GM18526 (cell line): Measurements from ENCODE around the gene TLE7.

Experiments
- POLR2A ChIP-seq: IDR thresholded peaks from 3 replicates; pipeline ENCODE4 v1.6.1; 2011; ENCODE audit not compliant: insufficient read length; ENCODE audit errors: extremely low read depth

TLE7 gene

DNA sequence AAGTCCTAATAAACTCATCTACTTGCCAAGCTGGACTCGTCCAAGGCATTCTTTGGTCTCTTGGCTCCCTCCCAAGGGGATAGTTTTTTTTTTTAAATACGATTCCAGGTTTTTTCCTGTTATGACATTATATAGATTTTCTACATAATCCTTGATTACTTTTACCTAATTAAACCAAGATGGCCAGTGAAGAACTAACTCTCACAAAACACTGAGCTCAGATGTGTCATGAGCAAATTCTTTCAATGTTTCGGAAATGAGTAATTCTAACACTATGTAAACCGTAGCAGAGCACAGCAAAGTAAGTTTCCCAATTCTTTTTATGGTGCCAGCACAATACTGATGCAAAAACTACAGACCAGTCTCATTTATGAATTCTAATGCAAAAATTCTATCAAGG is 18.4 kb upstream of the TLE7 start:
- TF ChIP-seq POLR2A: no peak

DNA sequence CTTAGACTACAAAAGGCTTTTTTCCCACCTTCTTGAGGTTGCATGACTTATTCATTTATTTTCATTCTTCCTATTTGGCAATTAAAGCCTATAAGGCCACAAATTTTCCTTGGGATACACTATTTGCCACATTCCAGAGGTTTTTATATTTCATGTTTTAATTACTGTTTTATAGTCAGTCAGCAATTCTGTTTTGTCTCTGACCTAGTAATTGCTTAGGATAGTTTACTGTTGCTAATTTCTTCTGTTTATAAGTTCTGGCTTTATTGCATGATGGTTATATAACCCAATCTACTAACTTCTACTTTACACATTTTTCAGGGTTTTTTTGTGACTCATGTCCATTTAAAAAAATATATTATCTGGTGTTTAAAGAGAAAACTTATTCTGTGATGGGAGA is 17.7 kb upstream of the TLE7 start:
- no peak for TF ChIP-seq POLR2A

DNA sequence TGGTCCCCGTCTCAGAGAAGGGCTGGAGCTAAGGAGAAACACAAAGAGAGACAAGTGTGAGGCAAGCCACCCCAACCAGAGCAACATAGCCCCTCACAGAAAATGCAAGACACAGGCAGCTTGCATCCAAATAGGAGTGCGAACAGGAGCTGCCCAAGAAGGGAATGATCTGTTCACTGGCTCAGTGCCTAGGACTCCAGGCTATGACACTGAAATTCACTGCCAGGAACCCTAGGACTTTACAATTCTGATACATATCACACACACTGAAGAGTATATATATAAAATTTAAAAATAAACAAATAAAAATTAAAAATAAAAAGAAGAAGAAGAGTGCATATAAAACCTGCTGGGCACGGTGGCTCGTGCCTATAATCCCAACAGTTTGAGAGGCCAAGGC is 14.9 kb upstream of the TLE7 start:
- no peak for TF ChIP-seq POLR2A

DNA sequence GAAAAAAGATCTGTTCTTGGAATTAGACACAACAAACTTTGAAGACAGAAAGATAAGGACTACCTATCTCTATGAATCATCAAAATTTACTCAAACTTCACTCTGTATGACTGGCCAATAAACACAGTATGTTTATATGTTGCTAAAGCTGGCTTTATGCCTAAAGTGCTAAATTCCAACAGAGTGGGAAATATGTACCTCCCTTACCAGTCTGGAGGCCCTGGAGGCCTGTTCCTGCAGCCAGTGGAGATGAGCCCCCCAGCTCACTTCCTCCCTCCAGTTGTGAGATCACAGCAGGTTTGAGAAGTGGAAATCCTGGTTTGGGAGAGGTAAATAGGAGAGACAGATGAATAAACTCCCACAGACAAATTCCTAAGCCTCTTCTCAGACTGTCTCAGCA is 11.2 kb upstream of the TLE7 start:
- no peak for TF ChIP-seq POLR2A

DNA sequence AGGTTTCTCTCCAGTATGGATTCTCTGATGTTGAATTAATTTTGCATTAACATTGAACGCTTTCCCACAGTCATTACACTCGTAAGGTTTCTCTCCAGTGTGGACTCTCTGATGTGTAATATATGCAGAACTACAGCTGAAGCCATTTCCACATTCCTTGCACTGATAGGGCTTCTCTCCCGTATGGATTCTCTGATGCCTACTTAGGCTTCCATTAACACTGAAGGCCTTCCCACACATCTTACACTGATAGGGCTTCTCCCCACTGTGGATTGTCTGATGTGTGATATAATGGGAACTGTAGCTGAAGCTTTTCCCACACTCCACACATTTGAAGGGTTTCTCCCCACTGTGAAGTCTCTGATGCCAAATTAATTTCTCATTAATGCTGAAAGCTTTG is 7.2 kb upstream of the TLE7 start:
- no peak for TF ChIP-seq POLR2A

GRCh38 chr16:71448274-71448866 is 6.5 kb upstream of the TLE7 start:
- no peak for TF ChIP-seq POLR2A

DNA sequence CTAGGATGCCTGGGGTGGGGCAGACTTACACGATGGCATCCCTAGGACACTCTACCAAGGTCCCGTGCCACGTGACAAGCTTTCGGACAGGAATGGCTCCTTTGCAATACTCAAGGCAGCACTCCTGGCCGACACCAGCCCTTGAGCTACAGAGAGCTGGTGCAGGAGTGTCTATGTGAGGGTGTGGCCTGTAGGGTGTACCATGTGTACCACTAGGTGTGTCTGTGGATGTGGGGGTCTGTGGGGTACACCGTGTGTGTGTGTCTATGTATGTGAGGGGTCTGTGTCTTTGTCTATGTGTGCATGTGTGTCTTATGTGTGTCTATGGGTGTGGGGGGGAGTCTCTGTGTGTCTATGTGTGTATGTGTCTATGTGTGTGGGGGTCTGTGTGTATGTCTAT is 1.9 kb upstream of the TLE7 start:
- no peak for TF ChIP-seq POLR2A

GRCh38 chr16:71441348-71442050 is 355 bp downstream of the TLE7 start:
- no peak for TF ChIP-seq POLR2A

DNA sequence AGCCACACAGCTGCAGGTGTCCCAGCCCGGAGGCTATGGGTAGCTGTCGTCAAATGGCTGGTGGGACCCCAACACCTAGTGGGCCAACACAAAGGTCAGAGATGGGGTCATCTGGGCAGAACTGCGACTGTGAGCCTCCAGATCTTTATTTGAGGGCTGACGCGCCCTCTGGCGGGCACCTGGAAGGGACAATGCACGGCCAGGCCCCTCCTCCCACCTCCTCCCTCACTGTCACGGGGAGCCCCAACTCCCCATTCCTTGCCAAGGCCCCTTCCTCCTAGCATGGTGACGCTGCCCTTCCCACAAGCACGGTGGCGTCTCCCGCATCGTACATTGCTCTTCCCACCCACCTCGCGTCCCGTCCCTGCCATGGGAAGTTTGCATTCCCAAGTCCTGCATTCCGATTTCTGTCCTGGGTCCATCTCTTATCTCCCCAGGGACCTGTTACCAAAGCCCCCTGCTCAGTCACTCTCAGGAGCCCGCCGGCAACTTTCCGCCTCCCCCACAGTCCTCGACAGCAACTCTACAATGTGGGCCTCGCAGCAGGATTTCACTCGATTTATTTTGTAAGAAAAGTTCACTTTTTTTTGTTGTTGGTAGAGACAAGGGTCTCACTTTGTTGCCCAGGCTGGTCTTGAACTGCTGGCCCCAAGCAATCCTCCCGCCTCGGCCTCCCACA is 1.0 kb downstream of the TLE7 start:
- no peak for TF ChIP-seq POLR2A

DNA sequence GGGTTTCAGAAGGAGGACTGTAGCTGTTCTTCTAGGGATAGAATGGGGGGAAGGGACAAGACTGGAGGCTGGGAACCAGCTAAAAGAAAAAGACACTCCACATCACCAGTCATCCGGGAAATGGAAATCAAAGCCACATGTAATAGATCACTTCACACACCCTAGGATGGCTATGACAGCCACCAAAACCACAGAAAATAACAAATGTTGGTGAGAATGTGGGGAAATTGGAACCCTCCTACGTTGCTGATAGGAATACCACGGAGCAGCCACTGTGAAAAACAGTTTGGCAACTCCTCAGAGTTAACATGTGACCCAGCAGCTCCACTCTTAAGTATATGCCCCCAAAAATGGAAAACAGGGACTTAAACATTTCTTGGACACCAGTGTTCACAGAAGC is 2.3 kb downstream of the TLE7 start:
- no peak for TF ChIP-seq POLR2A

GRCh38 chr16:71436473-71436872 is 5.4 kb downstream of the TLE7 start:
- no peak for TF ChIP-seq POLR2A

- TF ChIP-seq POLR2A: no peak
Measured at GRCh38 chr16:71432906-71433305, 8.9 kb downstream of the TLE7 start.

DNA sequence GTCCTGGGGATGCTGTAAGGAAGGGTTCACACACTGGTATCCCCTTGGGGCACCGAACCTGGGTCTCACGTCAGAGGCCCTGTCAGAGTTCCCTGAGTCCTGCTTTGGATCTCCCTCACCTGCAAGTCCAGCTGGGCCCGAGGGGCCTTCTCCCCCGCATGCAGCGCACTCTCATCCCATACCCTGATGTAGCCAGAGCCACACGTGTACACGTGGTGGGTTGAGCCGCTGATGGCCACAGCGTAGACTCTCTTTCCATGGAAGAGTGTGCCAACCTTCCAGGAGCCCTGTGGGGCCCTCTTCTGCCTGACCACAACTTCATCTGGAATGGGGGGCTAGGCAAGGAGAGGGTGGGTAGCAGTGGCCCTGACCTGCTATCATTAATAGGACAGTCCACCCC is 9.9 kb downstream of the TLE7 start:
- no peak for TF ChIP-seq POLR2A

DNA sequence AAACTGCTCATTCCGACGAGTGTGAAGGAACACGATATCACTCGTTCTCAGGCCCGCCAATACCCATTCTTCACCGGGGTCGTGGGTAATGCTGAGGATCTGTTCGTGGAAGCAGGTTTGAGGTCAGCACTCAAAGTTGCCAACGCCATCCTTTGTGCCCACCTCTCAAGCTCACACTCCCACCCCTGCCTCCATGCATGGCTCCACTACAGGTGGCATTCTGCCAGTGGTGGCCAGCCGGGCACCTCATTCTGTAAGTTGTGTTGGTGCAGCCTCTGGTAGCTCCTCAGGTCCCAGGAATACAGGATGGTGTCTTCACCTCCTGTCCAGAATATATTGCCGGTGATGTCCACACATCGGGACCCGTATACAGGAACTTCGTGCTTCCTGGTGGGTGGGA is 10.7 kb downstream of the TLE7 start:
- TF ChIP-seq POLR2A: no peak

DNA sequence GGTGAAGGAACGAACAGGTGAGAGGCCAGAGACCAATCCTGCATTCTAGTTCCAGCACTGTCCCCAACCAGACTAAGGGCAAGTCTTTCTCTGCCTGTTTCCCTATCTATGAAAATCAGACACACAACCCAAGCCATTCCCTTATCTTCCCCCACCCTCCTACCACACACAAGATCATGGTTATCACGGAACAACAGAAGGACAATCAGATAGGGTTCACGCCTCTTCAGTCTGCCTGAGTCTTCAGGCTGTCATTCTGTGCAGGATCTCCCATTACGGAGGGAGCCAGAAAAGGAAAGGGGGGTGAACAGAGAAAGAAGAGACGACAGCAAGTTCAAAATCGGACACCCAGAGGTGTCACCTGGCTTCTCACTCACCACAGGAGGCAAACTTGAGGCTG is 11.1 kb downstream of the TLE7 start:
- no peak for TF ChIP-seq POLR2A

- no peak for TF ChIP-seq POLR2A
Measured at GRCh38 chr16:71429581-71429980, 12.3 kb downstream of the TLE7 start.

GRCh38 chr16:71428883-71429282 is 13.0 kb downstream of the TLE7 start:
- no peak for TF ChIP-seq POLR2A
